SK-N-SH treated with all-trans-retinoic acid at 6 μM for 48 hours (cell line): ENCODE data around the gene C1QTNF12.

Source experiments
- ATAC-seq: fragments of 200-7000 bp; cut with Tn5 transposase; 3 replicates; pipeline ENCODE4 v1.9.1; 2020; ENCODE audit warnings: mild to moderate bottlenecking, moderate library complexity
- ARNTL ChIP-seq: fragments of 450-650 bp; formaldehyde crosslinking; IDR thresholded peaks from 2 replicates; pipeline ENCODE4 v1.5.0; 2020; ENCODE audit warnings: low read depth, mild to moderate bottlenecking, moderate library complexity, borderline replicate concordance
- BACH2 ChIP-seq: fragments of 250-450 bp; sonication (Bioruptor Pico); IDR thresholded peaks from 2 replicates; pipeline ENCODE4 v1.9.0; 2021; ENCODE audit warnings: mild to moderate bottlenecking, borderline replicate concordance
- CSDC2 ChIP-seq: fragments of 250-450 bp; sonication (Bioruptor Pico); IDR thresholded peaks from 2 replicates; pipeline ENCODE4 v1.5.0; 2020; ENCODE audit warnings: mild to moderate bottlenecking, moderate library complexity
- ESRRG ChIP-seq: fragments of 250-450 bp; sonication (Bioruptor Pico); IDR thresholded peaks from 2 replicates; pipeline ENCODE4 v1.6.1; 2021; ENCODE audit warnings: mild to moderate bottlenecking
- GLIS3 ChIP-seq: fragments of 250-450 bp; sonication (Bioruptor Pico); IDR thresholded peaks from 2 replicates; pipeline ENCODE4 v1.5.0; 2020; ENCODE audit warnings: mild to moderate bottlenecking, moderate library complexity
- ISL1 ChIP-seq: fragments of 250-450 bp; sonication (Bioruptor Pico); IDR thresholded peaks from 2 replicates; pipeline ENCODE4 v2.1.2; 2022; ENCODE audit warnings: mild to moderate bottlenecking, moderate library complexity
- OSR1 ChIP-seq: fragments of 250-450 bp; sonication (Bioruptor Pico); IDR thresholded peaks from 2 replicates; pipeline ENCODE4 v1.8.0; 2022; ENCODE audit warnings: moderate library complexity, mild to moderate bottlenecking, inconsistent platforms
- PPARA ChIP-seq: fragments of 250-450 bp; sonication (Bioruptor Pico); IDR thresholded peaks from 2 replicates; pipeline ENCODE4 v1.5.0; 2020; ENCODE audit warnings: mild to moderate bottlenecking, borderline replicate concordance
- RARB ChIP-seq: fragments of 250-450 bp; sonication (Bioruptor Pico); IDR thresholded peaks from 2 replicates; pipeline ENCODE4 v1.8.0; 2021; ENCODE audit warnings: mild to moderate bottlenecking, moderate library complexity
- TOX ChIP-seq: fragments of 250-450 bp; sonication (Bioruptor Pico); IDR thresholded peaks from 2 replicates; pipeline ENCODE4 v1.8.0; 2021; ENCODE audit warnings: mild to moderate bottlenecking, moderate library complexity, borderline replicate concordance
- ZC3H10 ChIP-seq: fragments of 250-450 bp; sonication (Bioruptor Pico); IDR thresholded peaks from 2 replicates; pipeline ENCODE4 v1.5.1; 2021; ENCODE audit warnings: mild to moderate bottlenecking, moderate library complexity
- ZFP3 ChIP-seq: fragments of 250-450 bp; sonication (Bioruptor Pico); IDR thresholded peaks from 2 replicates; pipeline ENCODE4 v1.5.0; 2020; ENCODE audit warnings: mild to moderate bottlenecking, moderate library complexity
- ZFP30 ChIP-seq: fragments of 450-650 bp; formaldehyde crosslinking; IDR thresholded peaks from 2 replicates; pipeline ENCODE4 v1.5.0; 2022; ENCODE audit warnings: mild to moderate bottlenecking, moderate library complexity
- ZNF565 ChIP-seq: fragments of 450-650 bp; formaldehyde crosslinking; conservative IDR thresholded peaks from 2 replicates; pipeline ENCODE4 v1.5.0; 2020; ENCODE audit warnings: low read depth, mild to moderate bottlenecking, moderate library complexity
- ZNF8 ChIP-seq: fragments of 450-650 bp; formaldehyde crosslinking; IDR thresholded peaks from 2 replicates; pipeline ENCODE4 v1.5.0; 2020; ENCODE audit warnings: mild to moderate bottlenecking, moderate library complexity
- TF ChIP-seq, protein P1 (sequence below): fragments of 250-450 bp; sonication (Bioruptor Pico); IDR thresholded peaks from 2 replicates; pipeline ENCODE4 v1.5.1; 2021; ENCODE audit warnings: mild to moderate bottlenecking, moderate library complexity
- TF ChIP-seq, protein P2 (sequence below): fragments of 250-450 bp; sonication (Bioruptor Pico); IDR thresholded peaks from 2 replicates; pipeline ENCODE4 v1.8.0; 2021; ENCODE audit warnings: low read depth, mild to moderate bottlenecking, moderate library complexity, borderline replicate concordance
- TF ChIP-seq, protein P3 (sequence below): fragments of 250-450 bp; sonication (Bioruptor Pico); IDR thresholded peaks from 2 replicates; pipeline ENCODE4 v1.5.0; 2020; ENCODE audit warnings: mild to moderate bottlenecking, moderate library complexity

C1QTNF12 gene

DNA sequence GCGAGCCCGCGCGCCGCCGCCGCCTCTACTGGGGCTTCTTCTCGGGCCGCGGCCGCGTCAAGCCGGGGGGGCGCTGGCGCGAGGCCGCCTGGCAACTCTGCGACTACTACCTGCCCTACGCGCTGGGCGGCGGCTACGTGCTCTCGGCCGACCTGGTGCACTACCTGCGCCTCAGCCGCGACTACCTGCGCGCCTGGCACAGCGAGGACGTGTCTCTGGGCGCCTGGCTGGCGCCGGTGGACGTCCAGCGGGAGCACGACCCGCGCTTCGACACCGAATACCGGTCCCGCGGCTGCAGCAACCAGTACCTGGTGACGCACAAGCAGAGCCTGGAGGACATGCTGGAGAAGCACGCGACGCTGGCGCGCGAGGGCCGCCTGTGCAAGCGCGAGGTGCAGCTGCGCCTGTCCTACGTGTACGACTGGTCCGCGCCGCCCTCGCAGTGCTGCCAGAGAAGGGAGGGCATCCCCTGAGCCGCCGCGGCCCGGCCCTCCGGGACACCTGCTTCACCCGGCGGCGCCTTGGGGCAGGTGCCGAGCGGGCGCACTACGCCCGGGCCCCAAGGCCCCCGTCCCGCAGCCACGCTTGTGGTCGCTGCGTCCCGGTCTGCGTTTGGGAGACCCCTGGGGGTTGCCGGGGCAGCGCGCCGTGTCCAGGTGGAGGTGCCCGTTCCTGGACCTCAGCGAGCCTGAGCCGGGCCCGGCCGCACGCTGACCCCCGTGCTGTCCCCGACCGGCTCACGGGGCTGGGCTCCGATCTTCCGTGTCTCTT is 13.5 kb downstream of the C1QTNF12 start (continued):
- TF ChIP-seq, protein P1, sequence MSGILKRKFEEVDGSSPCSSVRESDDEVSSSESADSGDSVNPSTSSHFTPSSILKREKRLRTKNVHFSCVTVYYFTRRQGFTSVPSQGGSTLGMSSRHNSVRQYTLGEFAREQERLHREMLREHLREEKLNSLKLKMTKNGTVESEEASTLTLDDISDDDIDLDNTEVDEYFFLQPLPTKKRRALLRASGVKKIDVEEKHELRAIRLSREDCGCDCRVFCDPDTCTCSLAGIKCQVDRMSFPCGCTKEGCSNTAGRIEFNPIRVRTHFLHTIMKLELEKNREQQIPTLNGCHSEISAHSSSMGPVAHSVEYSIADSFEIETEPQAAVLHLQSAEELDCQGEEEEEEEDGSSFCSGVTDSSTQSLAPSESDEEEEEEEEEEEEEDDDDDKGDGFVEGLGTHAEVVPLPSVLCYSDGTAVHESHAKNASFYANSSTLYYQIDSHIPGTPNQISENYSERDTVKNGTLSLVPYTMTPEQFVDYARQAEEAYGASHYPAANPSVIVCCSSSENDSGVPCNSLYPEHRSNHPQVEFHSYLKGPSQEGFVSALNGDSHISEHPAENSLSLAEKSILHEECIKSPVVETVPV (CRISPR knock-in tag), result no peak
- TF ChIP-seq BACH2 (no peak), ZC3H10 (CRISPR knock-in tag) (no peak), ESRRG (CRISPR knock-in tag) (no peak), GLIS3 (CRISPR knock-in tag) (no peak), ZNF8 (CRISPR knock-in tag) (no peak)

DNA sequence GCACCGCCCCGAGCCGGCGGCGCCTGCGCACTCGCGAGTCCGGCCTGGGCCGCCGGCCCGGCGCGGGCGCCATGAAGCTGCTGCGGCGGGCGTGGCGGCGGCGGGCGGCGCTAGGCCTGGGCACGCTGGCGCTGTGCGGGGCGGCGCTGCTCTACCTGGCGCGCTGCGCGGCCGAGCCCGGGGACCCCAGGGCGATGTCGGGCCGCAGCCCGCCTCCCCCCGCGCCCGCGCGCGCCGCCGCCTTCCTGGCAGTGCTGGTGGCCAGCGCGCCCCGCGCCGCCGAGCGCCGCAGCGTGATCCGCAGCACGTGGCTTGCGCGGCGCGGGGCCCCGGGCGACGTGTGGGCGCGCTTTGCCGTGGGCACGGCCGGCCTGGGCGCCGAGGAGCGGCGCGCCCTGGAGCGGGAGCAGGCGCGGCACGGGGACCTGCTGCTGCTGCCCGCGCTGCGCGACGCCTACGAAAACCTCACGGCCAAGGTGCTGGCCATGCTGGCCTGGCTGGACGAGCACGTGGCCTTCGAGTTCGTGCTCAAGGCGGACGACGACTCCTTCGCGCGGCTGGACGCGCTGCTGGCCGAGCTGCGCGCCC is 14.2 kb downstream of the C1QTNF12 start, which contains the start of gene B3GALT6:
Gene B3GALT6, plus strand, starts transcription at position 30 of the 588 bp plus-strand sequence. Its CDS starts 42 bp downstream, at position 72.
- TF ChIP-seq ISL1 (CRISPR knock-in tag) (no peak), ZFP30 (CRISPR knock-in tag) (no peak), TOX (CRISPR knock-in tag) (no peak), RARB (CRISPR knock-in tag) (no peak), PPARA (no peak), OSR1 (CRISPR knock-in tag) (no peak), ZNF8 (CRISPR knock-in tag) (no peak), ARNTL (no peak), ESRRG (CRISPR knock-in tag) (no peak), ZNF565 (CRISPR knock-in tag) (no peak), CSDC2 (CRISPR knock-in tag) (no peak)
- TF ChIP-seq, protein P2, sequence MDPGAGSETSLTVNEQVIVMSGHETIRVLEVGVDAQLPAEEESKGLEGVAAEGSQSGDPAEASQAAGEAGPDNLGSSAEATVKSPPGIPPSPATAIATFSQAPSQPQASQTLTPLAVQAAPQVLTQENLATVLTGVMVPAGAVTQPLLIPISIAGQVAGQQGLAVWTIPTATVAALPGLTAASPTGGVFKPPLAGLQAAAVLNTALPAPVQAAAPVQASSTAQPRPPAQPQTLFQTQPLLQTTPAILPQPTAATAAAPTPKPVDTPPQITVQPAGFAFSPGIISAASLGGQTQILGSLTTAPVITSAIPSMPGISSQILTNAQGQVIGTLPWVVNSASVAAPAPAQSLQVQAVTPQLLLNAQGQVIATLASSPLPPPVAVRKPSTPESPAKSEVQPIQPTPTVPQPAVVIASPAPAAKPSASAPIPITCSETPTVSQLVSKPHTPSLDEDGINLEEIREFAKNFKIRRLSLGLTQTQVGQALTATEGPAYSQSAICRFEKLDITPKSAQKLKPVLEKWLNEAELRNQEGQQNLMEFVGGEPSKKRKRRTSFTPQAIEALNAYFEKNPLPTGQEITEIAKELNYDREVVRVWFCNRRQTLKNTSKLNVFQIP (CRISPR knock-in tag), result no peak
- ATAC-seq, result no peak

DNA sequence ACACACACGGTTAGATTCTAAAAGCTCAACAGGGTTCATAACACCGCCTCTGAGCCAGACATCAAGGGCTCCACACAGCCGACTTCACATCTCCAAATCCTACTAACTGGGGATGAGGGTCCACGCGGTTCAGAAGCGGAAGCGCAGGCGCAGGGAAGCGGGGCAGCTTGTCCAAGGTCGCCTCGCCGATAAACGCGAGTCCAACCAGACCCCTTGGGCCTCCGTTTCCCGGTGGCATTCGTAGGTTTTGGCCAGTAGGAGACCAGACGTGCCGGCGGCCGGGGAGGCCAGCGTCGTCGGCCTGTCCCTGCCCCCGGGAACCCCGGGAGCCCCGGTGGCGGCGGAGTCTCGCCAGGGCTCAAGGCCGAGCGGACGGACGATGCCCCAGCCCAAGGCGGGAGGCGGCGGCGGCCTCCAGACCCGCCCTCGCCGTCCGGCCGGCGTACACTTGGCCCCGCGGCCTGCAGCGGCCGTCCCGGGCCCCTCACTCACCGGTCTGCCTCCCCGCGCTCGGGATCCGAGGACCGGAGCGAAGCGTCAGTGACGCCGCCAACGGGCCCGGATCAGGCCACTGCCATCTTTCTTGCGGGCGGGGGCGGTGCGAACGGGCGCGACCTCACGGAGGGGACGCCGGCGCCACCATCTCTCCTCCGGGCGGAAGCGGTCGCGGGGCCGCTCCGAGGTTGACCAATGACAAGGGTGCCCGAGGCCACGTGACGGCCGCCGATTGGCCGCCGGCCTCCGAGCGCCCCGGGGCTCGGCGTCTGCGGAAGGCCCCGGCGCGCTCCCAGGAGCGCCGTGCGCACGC is 14.9 kb downstream of the C1QTNF12 start, which contains the start of gene SDF4:
Gene SDF4, minus strand, starts transcription at position 602 of the 808 bp plus-strand sequence. CDS start 3,229 bp downstream, outside the sequence.
- TF ChIP-seq, protein P3, sequence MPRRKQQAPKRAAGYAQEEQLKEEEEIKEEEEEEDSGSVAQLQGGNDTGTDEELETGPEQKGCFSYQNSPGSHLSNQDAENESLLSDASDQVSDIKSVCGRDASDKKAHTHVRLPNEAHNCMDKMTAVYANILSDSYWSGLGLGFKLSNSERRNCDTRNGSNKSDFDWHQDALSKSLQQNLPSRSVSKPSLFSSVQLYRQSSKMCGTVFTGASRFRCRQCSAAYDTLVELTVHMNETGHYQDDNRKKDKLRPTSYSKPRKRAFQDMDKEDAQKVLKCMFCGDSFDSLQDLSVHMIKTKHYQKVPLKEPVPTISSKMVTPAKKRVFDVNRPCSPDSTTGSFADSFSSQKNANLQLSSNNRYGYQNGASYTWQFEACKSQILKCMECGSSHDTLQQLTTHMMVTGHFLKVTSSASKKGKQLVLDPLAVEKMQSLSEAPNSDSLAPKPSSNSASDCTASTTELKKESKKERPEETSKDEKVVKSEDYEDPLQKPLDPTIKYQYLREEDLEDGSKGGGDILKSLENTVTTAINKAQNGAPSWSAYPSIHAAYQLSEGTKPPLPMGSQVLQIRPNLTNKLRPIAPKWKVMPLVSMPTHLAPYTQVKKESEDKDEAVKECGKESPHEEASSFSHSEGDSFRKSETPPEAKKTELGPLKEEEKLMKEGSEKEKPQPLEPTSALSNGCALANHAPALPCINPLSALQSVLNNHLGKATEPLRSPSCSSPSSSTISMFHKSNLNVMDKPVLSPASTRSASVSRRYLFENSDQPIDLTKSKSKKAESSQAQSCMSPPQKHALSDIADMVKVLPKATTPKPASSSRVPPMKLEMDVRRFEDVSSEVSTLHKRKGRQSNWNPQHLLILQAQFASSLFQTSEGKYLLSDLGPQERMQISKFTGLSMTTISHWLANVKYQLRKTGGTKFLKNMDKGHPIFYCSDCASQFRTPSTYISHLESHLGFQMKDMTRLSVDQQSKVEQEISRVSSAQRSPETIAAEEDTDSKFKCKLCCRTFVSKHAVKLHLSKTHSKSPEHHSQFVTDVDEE (CRISPR knock-in tag), result peak; percentile 57; the same call in 1 of the 2 replicates
- TF ChIP-seq, protein P2 (CRISPR knock-in tag), result no peak
- TF ChIP-seq OSR1 (CRISPR knock-in tag) (no peak), ZFP3 (CRISPR knock-in tag) (peak; percentile 35; the same call in 1 of the 2 replicates)
- ATAC-seq, result peak; percentile 95
